Stimulated activated CD8-positive, alpha-beta memory T cell treated with anti-CD3 and anti-CD28 coated beads, Interleukin-12 subunit alpha, Interleukin-12 subunit beta, amount 100 ng/mL, for 24 hours (primary cell): Measurements from ENCODE around the gene AP3B1.
"Not testable (repeated sequence)": the region's sequence is repeated elsewhere in the genome, so short reads cannot be mapped to it uniquely, and the experiment has no call there.

Experiments
- DNase-seq: peaks from one replicate; pipeline ENCODE4 v3.0.0-alpha.2; 2020; ENCODE audit errors: extremely low read depth

AP3B1 gene

GRCh38 chr5:78070691-78071090 is 223.8 kb downstream of the AP3B1 start:
- not testable (repeated sequence) for DNase-seq

GRCh38 chr5:78067581-78067980 is 226.9 kb downstream of the AP3B1 start:
- not testable (repeated sequence) for DNase-seq

GRCh38 chr5:78066722-78067121 is 227.8 kb downstream of the AP3B1 start:
- DNase-seq = not testable (repeated sequence)

- no peak for DNase-seq
Observed at GRCh38 chr5:78065663-78066062, 228.8 kb downstream of the AP3B1 start.

- DNase-seq = no peak
Observed at GRCh38 chr5:78064941-78065472, 229.5 kb downstream of the AP3B1 start.

- DNase-seq = no peak
Observed at GRCh38 chr5:78063495-78063894, 231.0 kb downstream of the AP3B1 start.

GRCh38 chr5:78062645-78063044 is 231.9 kb downstream of the AP3B1 start:
- no peak for DNase-seq

GRCh38 chr5:78060421-78060820 is 234.1 kb downstream of the AP3B1 start:
- DNase-seq = no peak

- DNase-seq = no peak
Observed at GRCh38 chr5:78058625-78059024, 235.9 kb downstream of the AP3B1 start.

- DNase-seq = no peak
Observed at GRCh38 chr5:78056901-78057514, 237.5 kb downstream of the AP3B1 start.

- no peak for DNase-seq
Observed at GRCh38 chr5:78056053-78056452, 238.4 kb downstream of the AP3B1 start.

- DNase-seq = no peak
Observed at GRCh38 chr5:78050888-78051287, 243.6 kb downstream of the AP3B1 start.

- DNase-seq = not testable (repeated sequence)
Observed at GRCh38 chr5:78046823-78047222, 247.7 kb downstream of the AP3B1 start.

GRCh38 chr5:78046006-78046405 is 248.5 kb downstream of the AP3B1 start:
- DNase-seq = no peak

- no peak for DNase-seq
Observed at GRCh38 chr5:78041805-78042204, 252.7 kb downstream of the AP3B1 start.

GRCh38 chr5:78025540-78025939 is 269.0 kb downstream of the AP3B1 start:
- no peak for DNase-seq

GRCh38 chr5:78019744-78020143 is 274.8 kb downstream of the AP3B1 start:
- no peak for DNase-seq

GRCh38 chr5:78016863-78017529 is 277.5 kb downstream of the AP3B1 start:
- no peak for DNase-seq

GRCh38 chr5:78009937-78010527 is 284.5 kb downstream of the AP3B1 start:
- no peak for DNase-seq

GRCh38 chr5:78008356-78008967 is 286.0 kb downstream of the AP3B1 start:
- no peak for DNase-seq

GRCh38 chr5:78007233-78007632 is 287.3 kb downstream of the AP3B1 start:
- DNase-seq = no peak

GRCh38 chr5:78006449-78006848 is 288.0 kb downstream of the AP3B1 start:
- no peak for DNase-seq
